GM21390 (cell line): ENCODE measurements around the gene MMD2.

ENCODE experiments used
- ATAC-seq: cut with Tn5 transposase; IDR thresholded peaks from one replicate; pipeline ENCODE4 v1.9.1; 2021; ENCODE audit not compliant: unreplicated experiment

MMD2 gene

GRCh38 chr7:4871930-4872675, 86.9 kb downstream of the MMD2 start:
- no peak for ATAC-seq

DNA sequence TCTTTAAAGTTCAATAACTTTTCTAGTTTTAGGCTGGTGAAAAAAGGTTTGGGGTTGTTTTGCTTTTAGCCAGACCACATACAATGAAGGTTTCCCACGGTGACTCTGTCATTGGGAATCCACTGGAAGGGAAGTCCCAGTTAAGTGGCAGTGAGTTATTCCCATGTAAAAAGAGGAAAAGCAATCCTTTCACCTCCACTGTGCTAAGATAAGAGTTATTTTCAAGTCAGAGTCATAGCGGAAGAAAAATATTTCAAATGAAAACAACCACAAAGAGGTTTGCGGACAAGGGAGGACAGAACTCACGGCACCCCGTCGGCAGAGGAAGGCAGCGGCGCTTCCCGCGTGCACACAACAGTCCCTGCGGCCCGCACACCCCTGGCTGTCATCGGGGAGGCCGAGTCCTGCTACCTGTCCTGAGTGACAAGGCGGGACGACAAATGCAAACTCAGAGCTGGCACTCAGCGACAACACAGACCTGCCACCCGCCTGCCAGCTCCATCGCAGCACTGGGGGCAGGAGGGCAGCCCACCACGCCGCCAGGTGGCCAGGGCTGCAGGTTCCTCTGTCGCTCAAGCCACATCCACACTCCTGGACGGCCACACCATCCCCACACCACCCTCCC, 87.8 kb downstream of the MMD2 start:
- ATAC-seq: no peak

GRCh38 chr7:4868493-4868892, 90.5 kb downstream of the MMD2 start:
- no peak for ATAC-seq

DNA sequence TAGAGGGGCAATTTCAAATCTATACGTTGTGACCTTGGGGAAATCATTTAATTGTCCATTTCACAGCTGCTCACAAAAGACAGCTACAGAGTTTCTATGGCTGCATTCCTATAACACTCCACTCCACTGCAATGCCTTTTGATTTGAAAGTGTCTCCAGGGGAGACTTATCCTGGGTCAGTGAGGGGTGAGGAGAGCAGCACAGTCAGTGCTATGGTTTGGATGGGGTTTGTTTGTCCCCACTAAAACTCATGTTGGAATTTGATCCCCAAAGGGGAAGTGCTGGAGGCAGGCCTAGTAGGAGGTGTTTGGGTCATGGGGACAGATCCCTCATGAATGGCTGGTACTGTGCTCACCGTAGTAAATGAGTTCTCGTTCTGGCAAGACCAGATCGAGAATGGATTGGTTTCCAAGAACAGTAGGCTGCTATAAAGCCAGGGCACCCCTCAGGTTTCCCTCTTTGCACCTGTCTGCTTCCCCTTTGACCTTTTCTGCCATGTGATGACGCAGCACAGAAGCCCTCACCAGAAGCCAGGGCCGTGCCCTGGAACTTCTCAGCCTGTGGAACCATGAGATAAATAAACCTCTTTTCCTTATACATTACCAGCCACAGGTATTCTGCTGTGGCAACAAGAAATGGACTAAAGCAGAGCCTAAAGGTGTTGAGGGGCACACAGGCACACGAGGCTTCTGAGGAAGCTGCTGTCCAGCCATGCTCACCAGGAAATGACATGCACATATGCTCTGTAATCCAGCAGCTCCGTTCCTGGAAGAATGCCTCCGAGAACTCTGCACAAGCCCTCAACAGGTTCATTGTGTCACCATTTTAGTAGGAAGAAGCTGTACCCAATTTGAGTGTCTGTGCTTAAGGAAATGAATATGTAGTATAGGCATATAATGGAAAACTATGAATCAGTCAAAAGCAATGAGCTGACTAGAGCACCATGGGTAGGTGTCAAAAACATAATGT, 92.2 kb downstream of the MMD2 start:
- no peak for ATAC-seq

- no peak for ATAC-seq
These were observed 96.8 kb downstream of the MMD2 start for GRCh38 chr7:4862156-4862555.

DNA sequence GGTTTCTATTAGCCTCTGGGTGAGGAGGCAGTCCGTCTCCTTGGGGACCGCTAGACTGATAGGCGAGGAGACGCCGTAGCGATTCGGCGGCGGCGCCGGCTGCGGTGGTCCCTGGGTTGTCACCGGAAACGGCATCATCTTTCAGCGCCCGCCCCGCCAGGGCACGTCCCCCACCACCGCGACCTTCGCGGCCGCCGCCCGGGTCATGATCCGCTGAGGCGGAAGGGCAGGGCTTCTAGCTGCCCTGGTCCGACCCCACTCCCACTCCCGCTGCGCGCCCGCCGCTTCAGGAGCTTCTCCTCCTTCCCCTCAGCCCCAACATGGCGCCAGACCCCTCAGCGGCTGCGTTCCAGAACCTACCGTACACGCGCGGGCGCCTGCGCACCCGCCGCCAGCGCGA, 97.3 kb downstream of the MMD2 start, which contains the start of gene PAPOLB:
Gene PAPOLB, minus strand, starts transcription at position 358 of the 400 bp plus-strand sequence. Its CDS starts 220 bp downstream, at position 138.
- no peak for ATAC-seq

DNA sequence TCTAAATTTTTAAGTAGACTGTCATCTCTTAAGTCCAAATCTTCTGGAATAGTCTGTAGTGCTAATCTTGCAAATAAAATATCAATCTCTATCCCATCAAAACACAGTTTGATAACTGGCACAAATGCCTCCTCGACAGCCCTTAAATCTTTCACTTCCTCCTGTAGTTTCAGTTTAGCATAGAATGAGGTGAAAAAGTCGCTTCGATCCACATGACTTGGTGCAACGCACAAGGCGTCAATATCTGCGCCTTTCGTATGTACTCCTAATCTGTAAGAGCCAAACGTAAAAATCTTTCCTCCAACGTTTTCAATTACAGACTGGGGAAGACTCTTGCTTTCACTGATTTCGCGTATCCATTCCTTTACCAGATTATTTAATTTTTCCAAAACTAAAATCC, 97.8 kb downstream of the MMD2 start:
- ATAC-seq: no peak

DNA sequence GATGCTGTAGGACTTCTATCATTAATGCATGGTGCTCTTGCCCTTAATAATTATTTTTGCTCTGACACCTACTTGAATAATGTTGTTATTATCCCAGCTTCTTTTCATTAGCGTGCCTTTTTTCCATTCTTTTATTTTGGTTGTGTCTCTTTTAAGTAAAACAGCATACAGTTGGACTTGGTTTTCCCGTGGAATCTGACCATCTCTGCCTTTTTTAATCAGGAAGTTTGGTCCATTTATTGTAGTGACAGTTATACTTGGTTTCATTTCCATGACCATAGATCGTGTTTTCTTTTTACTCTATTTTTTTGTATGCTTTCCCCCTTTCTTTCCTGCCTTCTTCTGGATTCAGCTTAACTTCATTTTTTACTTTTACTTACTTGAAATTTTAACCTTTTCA, 101.8 kb downstream of the MMD2 start:
- ATAC-seq: no peak

GRCh38 chr7:4856336-4857057, 102.5 kb downstream of the MMD2 start:
- no peak for ATAC-seq
